Omental fat pad (tissue), 4 donors: ENCODE data around the gene CAMSAP2. TPM values are rescaled to one million over a fixed set of nuclear protein-coding genes. Genes with fewer than 3 reads are reported as not detected.
A peak's percentile ranks its signal among the peaks of the same experiment; 100 is the strongest.

Experiments
- ATAC-seq: fragments of 150-250 bp; one replicate; pipeline ENCODE4 v1.9.1; 2016; ENCODE audit warnings: mild to moderate bottlenecking, moderate library complexity; ENCODE audit not compliant: low FRiP score
- DNase-seq: peaks from one replicate; pipeline ENCODE4 v3.0.0-alpha.2; 2019; ENCODE audit warnings: low spot score
- CTCF ChIP-seq, 3 donors: fragments of 450-650 bp; IDR thresholded peaks; one replicate each; pipeline ENCODE4 v1.5.1; 2016 to 2017; ENCODE audit warnings: antibody characterized with exemption in 3 of 3, mild to moderate bottlenecking in 3 of 3, moderate library complexity in 2 of 3
- total RNA-seq, 4 donors: library from RNA; depleted of rRNA; stranded (reverse); fragments of >200 nt; gene quantifications; one replicate each; pipeline ENCODE4 v1.1.0, GENCODE V29; 2016

The CAMSAP2 gene
- total RNA-seq, 4 donors from 2014 or later = 37.2 to 65.2 (median 44.5) TPM

GRCh38 chr1:200818248-200818647 lies 79.6 kb downstream of the CAMSAP2 start:
- ATAC-seq (no peak), DNase-seq (no peak)
- TF ChIP-seq CTCF (IDR thresholded peaks at IDR 0.05) = no peak

DNA sequence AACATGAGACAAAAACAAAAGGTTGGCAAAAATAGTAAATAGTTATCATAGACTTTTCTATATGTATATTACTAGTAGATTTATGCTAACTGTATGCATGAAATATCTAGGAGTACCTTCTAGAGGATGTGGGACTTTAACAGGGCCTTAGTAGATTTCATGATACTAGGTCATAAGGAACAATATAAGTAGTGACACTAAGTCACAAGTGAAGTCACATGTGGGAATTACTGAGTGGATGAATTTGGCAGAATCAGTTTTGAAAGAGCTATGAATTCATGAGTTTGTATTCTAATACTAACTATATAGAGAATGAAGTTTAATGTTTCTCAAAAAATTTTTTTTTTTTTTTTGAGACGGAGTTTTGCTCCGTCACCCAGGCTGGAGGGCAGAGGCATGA lies 81.0 kb downstream of the CAMSAP2 start:
- DNase-seq (no peak), ATAC-seq (no peak)
- TF ChIP-seq CTCF (IDR thresholded peaks at IDR 0.05) = no peak

- ATAC-seq (no peak), DNase-seq (no peak)
- no peak for TF ChIP-seq CTCF (IDR thresholded peaks at IDR 0.05)
Measured at GRCh38 chr1:200831091-200831490, 92.4 kb downstream of the CAMSAP2 start.

DNA sequence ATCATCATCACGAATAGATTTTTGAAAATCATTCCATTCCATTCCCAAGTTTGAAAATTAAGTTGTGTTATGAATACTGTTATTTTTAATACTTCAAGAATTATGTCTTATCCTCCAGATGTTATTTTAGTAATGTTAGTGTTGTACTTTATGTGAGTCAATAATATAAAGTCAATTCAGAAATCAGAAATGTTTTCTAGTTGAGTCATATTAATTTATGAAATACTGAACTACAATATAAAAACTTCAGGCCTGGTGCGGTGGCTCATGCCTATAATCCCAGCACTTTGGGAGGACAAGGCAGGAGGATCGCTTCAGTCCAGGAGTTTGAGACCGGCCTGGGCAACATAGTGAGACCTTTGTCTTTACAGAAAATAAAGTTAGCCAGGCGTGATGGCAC lies 95.7 kb downstream of the CAMSAP2 start:
- no peak for DNase-seq
- no peak for ATAC-seq
- TF ChIP-seq CTCF (IDR thresholded peaks at IDR 0.05) = no peak

GRCh38 chr1:200836213-200836612 lies 97.5 kb downstream of the CAMSAP2 start:
- TF ChIP-seq CTCF (IDR thresholded peaks at IDR 0.05) = no peak
- DNase-seq (no peak), ATAC-seq (no peak)

GRCh38 chr1:200837931-200838571 lies 99.4 kb downstream of the CAMSAP2 start:
- no peak for TF ChIP-seq CTCF (IDR thresholded peaks at IDR 0.05)
- DNase-seq (no peak), ATAC-seq (no peak)

DNA sequence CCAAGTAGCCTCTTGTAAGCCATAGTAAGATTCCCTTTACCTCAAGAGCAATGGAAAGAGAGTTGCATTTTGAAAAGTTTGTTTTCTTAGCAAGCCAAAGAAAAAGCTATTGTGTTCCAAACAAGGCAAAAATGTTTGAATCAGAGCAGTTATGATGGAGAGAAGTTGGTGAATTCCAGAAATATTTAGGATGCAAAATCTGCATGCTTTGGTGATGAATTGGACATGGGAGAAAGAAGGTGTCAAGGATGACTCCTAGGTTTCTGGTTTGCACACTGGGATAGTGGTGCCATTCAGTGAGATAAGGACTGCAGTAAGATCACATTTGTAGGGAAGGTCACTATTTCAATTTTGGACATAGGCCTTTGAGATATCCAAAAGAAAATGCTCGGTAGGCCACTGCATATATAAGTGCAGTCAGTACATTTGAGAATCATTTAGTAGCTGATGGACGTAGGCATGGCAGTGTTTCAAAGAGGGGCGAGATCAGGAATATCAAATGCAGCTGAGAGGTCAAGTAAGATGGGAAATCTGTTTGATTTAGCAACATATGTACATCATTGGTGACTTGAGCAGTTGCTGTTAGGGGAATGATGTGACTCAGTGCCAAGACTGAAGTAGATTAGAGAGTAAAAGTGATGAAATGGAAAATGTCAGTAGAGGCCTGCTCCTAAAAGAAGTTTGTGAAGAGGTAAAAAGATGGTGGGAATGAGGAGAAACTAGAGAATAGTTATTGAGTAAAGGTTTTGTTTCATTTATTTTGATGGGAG lies 100.2 kb downstream of the CAMSAP2 start:
- no peak for TF ChIP-seq CTCF (IDR thresholded peaks at IDR 0.05)
- peak; percentile 37 for ATAC-seq

More for the DNA sequence above, 100.2 kb downstream of the CAMSAP2 start:
- no peak for DNase-seq
